Cardiac muscle cell (in vitro differentiated cells and primary cell): ENCODE measurements around the gene ADNP2. TPM values are rescaled to one million over a fixed set of nuclear protein-coding genes. Genes with fewer than 3 reads are reported as not detected.

ENCODE experiments used
- DNase-seq, 2 donors: peaks; one replicate each; pipeline versions ENCODE4 v3.0.0 to v3.0.0-alpha.2; 2010 to 2017; ENCODE audit warnings: low read depth in 1 of 2, low spot score in 1 of 2
- H3K27ac ChIP-seq: fragments of 200-600 bp; sonication (generic); 2 replicates; pipeline ENCODE4 v1.5.1; 2016
- H3K27me3 ChIP-seq: fragments of 200-600 bp; sonication (generic); 2 replicates; pipeline ENCODE4 v1.6.0; 2016; ENCODE audit warnings: control low read depth
- H3K36me3 ChIP-seq: fragments of 200-600 bp; sonication (generic); 2 replicates; pipeline ENCODE4 v1.5.1; 2016; ENCODE audit warnings: control low read depth
- H3K4me1 ChIP-seq: fragments of 200-600 bp; sonication (generic); 2 replicates; pipeline ENCODE4 v1.8.1; 2017; ENCODE audit warnings: low read depth, mild to moderate bottlenecking, mixed run types
- H3K4me3 ChIP-seq: fragments of 200-600 bp; sonication (generic); 2 replicates; pipeline ENCODE4 v1.5.1; 2016; ENCODE audit warnings: mild to moderate bottlenecking
- H3K9me3 ChIP-seq: fragments of 200-600 bp; sonication (generic); 2 replicates; pipeline ENCODE4 v1.5.1; 2017; ENCODE audit warnings: low read depth, mild to moderate bottlenecking, control low read depth
- CTCF ChIP-seq: IDR thresholded peaks from 2 replicates; pipeline ENCODE4 v1.5.1; 2012; ENCODE audit warnings: low read depth, mild to moderate bottlenecking, low read length
- polyA plus RNA-seq: library from polyadenylated mRNA; unstranded; fragments of >200 nt; fragmentation: Nextera tagmentation; extraction: Ambion mirVana; gene quantifications from 2 replicates; pipeline ENCODE4 v1.2.1, GENCODE V29; 2016
- total RNA-seq: library from RNA; depleted of rRNA; stranded (reverse); fragments of >200 nt; gene quantifications from 2 replicates; pipeline ENCODE4 v1.2.3, GENCODE V29; 2016

The ADNP2 gene
- total and polyA plus RNA-seq, 2 experiments from 2014 or later, result 10.5 to 35.8 TPM

DNA sequence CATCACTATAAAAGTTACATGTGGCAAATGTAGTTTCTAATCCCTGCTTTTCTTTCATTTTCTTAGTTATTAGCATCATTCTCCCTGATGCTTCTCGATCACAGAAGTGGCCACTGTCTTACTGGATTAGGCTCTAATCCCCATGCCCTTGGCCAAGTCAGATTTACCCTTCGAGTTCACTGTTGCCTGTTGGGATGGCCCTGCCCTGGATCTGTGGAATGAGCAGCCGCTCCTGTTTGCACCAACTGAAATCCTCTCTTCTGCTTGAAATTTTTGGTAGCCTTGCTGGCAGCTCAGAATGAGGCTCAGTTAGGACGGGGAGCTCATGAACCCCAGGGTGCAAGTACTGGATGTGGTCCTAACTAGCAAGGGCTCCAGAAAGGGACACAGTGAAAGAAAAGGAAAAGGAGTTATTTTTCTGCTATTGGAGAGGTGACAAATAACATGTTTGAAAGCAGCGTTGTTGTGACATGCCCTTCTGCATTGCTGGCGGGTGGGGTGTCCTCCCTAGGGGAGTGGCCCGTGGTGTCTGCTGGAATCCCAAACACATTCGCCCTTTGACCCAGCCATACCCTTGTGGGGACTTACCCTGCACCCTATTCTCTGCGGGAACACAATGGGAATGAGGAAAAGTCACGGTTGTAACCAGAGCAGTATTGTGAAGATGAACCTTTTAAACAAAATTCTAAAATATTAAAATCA is 40.3 kb upstream of the ADNP2 start:
- no peaks in the 10 kb centered on the region for H3K36me3 ChIP-seq
- no peaks in the 10 kb centered on the region for H3K27me3 ChIP-seq
- H3K4me3 ChIP-seq, result no peak overlapping the region
- H3K9me3 ChIP-seq, result no peaks in the 10 kb centered on the region
- no peak for DNase-seq
- no peak for TF ChIP-seq CTCF
- H3K27ac ChIP-seq, result no peak overlapping the region
- no peaks in the 10 kb centered on the region for H3K4me1 ChIP-seq

DNA sequence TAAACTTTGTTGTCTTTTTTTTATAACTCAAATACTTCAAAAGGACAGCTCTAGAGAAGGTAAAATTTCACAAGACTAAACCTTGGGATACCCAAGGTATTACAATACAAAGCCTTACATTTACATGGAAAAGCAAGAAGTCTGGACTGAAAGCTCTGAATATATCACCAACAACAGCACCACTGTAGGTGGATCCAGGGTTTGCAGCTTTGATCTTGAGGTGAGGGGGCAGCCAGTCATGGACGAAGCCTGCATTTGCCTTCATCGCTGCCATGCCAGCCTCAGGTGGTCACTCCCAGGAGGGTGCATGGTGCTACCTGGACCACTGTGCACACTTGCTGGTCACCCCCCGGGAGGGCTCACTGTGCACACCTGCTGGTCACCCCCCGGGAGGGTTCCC is 38.2 kb upstream of the ADNP2 start:
- no peak overlapping the region for H3K4me3 ChIP-seq
- no peaks in the 10 kb centered on the region for H3K9me3 ChIP-seq
- no peaks in the 10 kb centered on the region for H3K4me1 ChIP-seq
- DNase-seq, result no peak
- H3K36me3 ChIP-seq, result no peaks in the 10 kb centered on the region
- H3K27ac ChIP-seq, result no peak overlapping the region
- H3K27me3 ChIP-seq, result no peaks in the 10 kb centered on the region
- TF ChIP-seq CTCF, result no peak

DNA sequence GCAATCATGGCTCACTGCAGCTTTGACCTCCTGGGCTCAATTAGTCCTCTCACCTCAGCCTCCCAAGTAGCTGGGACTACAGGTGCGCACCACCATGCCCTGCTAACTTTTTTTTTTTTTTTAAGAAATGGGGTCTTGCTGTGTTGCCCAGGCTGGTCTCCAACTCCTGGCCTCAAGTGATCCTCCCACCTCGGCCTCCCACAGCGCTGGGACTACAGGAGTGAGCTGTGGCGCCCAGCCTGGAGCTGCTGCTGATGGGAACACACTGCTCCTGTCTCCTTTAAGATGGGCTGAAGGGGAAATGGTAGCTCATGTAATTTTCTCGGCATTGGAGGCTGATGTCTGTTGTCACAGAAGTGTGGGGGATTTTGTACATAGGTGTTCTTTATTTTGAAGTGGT is 34.9 kb upstream of the ADNP2 start:
- TF ChIP-seq CTCF, result no peak
- no peak overlapping the region for H3K27ac ChIP-seq
- no peaks in the 10 kb centered on the region for H3K4me1 ChIP-seq
- no peaks in the 10 kb centered on the region for H3K9me3 ChIP-seq
- DNase-seq, result no peak
- H3K27me3 ChIP-seq, result no peaks in the 10 kb centered on the region
- no peak overlapping the region for H3K4me3 ChIP-seq
- H3K36me3 ChIP-seq, result no peaks in the 10 kb centered on the region

DNA sequence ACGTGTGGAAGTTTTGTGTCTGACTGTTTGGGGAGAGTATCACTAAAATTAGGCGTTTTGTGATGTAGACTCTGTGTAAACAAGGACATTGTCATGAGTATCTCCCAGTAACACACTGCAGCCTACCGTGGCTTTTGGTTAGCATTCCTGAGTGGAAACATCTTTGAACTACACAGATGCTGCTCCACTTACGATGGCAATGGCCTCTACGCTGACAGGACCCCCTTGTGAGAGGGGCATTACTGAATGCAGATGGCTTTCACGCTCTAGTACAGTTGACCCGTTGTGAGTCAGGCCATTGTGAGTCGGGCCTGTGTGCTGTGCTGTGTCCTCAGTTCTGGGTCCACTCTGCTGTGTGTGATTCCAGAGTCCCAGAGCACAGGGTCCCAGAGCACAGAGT is 34.4 kb upstream of the ADNP2 start:
- H3K9me3 ChIP-seq, result no peaks in the 10 kb centered on the region
- no peak for DNase-seq
- no peak overlapping the region for H3K27ac ChIP-seq
- no peaks in the 10 kb centered on the region for H3K27me3 ChIP-seq
- H3K36me3 ChIP-seq, result no peaks in the 10 kb centered on the region
- no peaks in the 10 kb centered on the region for H3K4me1 ChIP-seq
- no peak for TF ChIP-seq CTCF
- H3K4me3 ChIP-seq, result no peak overlapping the region

- Histone ChIP-seq H3K27me3 (no peaks in the 10 kb centered on the region), H3K4me3 (no peak overlapping the region), H3K4me1 (no peaks in the 10 kb centered on the region), H3K9me3 (no peaks in the 10 kb centered on the region), H3K36me3 (no peaks in the 10 kb centered on the region), H3K27ac (no peak overlapping the region)
- no peak for DNase-seq
- TF ChIP-seq CTCF, result no peak
Observed at GRCh38 chr18:80075940-80076339, 33.1 kb upstream of the ADNP2 start.
